Ovary (tissue), 3 donors: ENCODE results near the gene SIRT4.

ENCODE experiments used
- EP300 ChIP-seq: sonication (generic); formaldehyde crosslinking; IDR thresholded peaks from one replicate; pipeline ENCODE4 v1.6.1; 2017; ENCODE audit warnings: antibody characterized with exemption
- TF ChIP-seq, protein P1 (sequence below), 3 donors: fragments of 450-650 bp in 2 of 3; fragments of 200-600 bp in 1 of 3; IDR thresholded peaks; one replicate each; pipeline versions ENCODE4 v1.5.1 to v1.8.0; 2016 to 2022; ENCODE audit warnings: antibody characterized with exemption in 3 of 3, mild to moderate bottlenecking in 1 of 3
- donor health status: DM: no; HTN: no; CAD: no.

DNA sequence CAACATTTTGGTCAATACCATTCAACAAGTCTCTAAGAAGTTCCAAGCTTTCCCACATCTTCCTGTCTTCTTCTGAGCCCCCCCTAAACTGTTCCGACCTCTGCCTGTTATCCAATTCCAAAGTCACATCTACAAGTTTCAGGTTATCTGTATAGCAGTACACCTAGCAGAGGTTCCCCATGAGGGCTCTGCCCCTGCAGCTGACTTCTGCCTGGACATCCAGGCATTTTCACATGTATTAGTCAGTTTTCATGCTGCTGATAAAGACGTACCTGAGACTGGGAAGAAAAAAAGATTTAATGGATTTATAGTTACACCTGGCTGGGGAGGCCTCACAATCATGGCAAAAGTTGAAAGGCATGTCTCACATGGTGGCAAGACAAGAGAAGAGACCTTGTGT is 35.6 kb downstream of the SIRT4 start:
- TF ChIP-seq, protein P1, sequence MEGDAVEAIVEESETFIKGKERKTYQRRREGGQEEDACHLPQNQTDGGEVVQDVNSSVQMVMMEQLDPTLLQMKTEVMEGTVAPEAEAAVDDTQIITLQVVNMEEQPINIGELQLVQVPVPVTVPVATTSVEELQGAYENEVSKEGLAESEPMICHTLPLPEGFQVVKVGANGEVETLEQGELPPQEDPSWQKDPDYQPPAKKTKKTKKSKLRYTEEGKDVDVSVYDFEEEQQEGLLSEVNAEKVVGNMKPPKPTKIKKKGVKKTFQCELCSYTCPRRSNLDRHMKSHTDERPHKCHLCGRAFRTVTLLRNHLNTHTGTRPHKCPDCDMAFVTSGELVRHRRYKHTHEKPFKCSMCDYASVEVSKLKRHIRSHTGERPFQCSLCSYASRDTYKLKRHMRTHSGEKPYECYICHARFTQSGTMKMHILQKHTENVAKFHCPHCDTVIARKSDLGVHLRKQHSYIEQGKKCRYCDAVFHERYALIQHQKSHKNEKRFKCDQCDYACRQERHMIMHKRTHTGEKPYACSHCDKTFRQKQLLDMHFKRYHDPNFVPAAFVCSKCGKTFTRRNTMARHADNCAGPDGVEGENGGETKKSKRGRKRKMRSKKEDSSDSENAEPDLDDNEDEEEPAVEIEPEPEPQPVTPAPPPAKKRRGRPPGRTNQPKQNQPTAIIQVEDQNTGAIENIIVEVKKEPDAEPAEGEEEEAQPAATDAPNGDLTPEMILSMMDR (IDR thresholded peaks at IDR 0.05) = no peak
- TF ChIP-seq EP300 = no peak
